ENCODE results near the gene MAP4K2.

- TF ChIP-seq ZBTB43 (CRISPR knock-in tag; IDR thresholded peaks at IDR 0.05) (no peak), POLR2AphosphoS5 (IDR thresholded peaks at IDR 0.05; ENCODE audit: control insufficient read depth, insufficient read depth, low read depth, low read length) (no peak), GABPB1 (CRISPR knock-in tag; IDR thresholded peaks at IDR 0.05) (0 out of 2 replicates have a peak, but pooled peaks have one; percentile 5), TCF7L2 (IDR thresholded peaks at IDR 0.05; ENCODE audit: low read depth, low read length) (no peak), HBP1 (CRISPR knock-in tag; IDR thresholded peaks at IDR 0.05) (no peak), ATF7 (IDR thresholded peaks at IDR 0.05) (no peak), ARID3B (CRISPR knock-in tag; IDR thresholded peaks at IDR 0.05; ENCODE audit: borderline replicate concordance) (no peak), MAX (CRISPR knock-in tag; IDR thresholded peaks at IDR 0.05) (no peak), TBL1XR1 (IDR thresholded peaks at IDR 0.05; ENCODE audit: low read length in 2 of 2) (no peak), EHMT2 (IDR thresholded peaks at IDR 0.05) (no peak), ZNF407 (IDR thresholded peaks at IDR 0.05; ENCODE audit: low read depth) (no peak; the same call in 1 of the 2 replicates), SIRT6 (IDR thresholded peaks at IDR 0.05; ENCODE audit: low read depth, low read length) (no peak)
These were observed 40.8 kb upstream of the MAP4K2 start for GRCh38 chr11:64843686-64844329.

Measured in K562 (cell line).